Testis (tissue), 3 donors: Measurements from ENCODE around the gene PHLPP1. TPM values are rescaled to one million over a fixed set of nuclear protein-coding genes. Genes with fewer than 3 reads are reported as not detected.

Source experiments
- DNase-seq: peaks from one replicate; pipeline ENCODE4 v3.0.0-alpha.2; 2019
- H3K27ac ChIP-seq, 2 donors: fragments of 200-600 bp; sonication (generic); one replicate each; pipeline ENCODE4 v1.5.1; 2019
- H3K27me3 ChIP-seq: fragments of 200-600 bp; sonication (generic); one replicate; pipeline ENCODE4 v1.5.1; 2019
- H3K36me3 ChIP-seq: fragments of 200-600 bp; sonication (generic); one replicate; pipeline ENCODE4 v1.5.1; 2017; ENCODE audit warnings: low read depth; ENCODE audit errors: missing control alignments
- H3K4me1 ChIP-seq: fragments of 200-600 bp; sonication (generic); one replicate; pipeline ENCODE4 v1.5.1; 2019
- H3K4me3 ChIP-seq, 2 donors: fragments of 200-600 bp; sonication (generic); one replicate each; pipeline ENCODE4 v1.5.1; 2017 to 2019
- H3K9me3 ChIP-seq: fragments of 200-600 bp; sonication (generic); one replicate; pipeline ENCODE4 v1.5.1; 2017
- POLR2A ChIP-seq: fragments of 450-650 bp; IDR thresholded peaks from one replicate; pipeline ENCODE4 v1.6.1; 2017; ENCODE audit warnings: antibody characterized with exemption, mild to moderate bottlenecking, moderate library complexity
- WGBS, 2 donors: methylation state at CpG; one replicate each; pipeline ENCODE4 v1.1.5; 2018; 5-methylcytosine and 5-hydroxymethylcytosine counted together
- intact Hi-C: fragments of 100-400 bp; cut with DNase I; formaldehyde crosslinking; loops from one replicate; pipeline ENCODE4 v1.15.1; 2023; ENCODE audit warnings: low total_unique reads
- polyA plus RNA-seq: library from polyadenylated mRNA; stranded (reverse); fragments of 350-450 nt; fragmentation: Illumina TruSeq; extraction: RNeasy Lipid Tissue Mini Kit (QIAGEN cat#74804); gene quantifications from one replicate; pipeline ENCODE4 v1.2.3, GENCODE V29; 2014; ENCODE audit warnings: low read depth, low replicate concordance; ENCODE audit not compliant: insufficient read depth
- total RNA-seq, 2 donors: library from RNA; depleted of rRNA; stranded (reverse); fragments of >200 nt; gene quantifications; one replicate each; pipeline ENCODE4 v1.2.3, GENCODE V29; 2016
- TF ChIP-seq, protein P1 (sequence below), 3 experiments: fragments of 450-650 bp in 2 of 3; fragments of 200-600 bp in 1 of 3; sonication (generic) in 1 of 3; IDR thresholded peaks; one replicate each; pipeline ENCODE4 v1.5.1; 2016 to 2019; ENCODE audit warnings: antibody characterized with exemption in 3 of 3, mild to moderate bottlenecking in 2 of 3, moderate library complexity in 1 of 3

The PHLPP1 gene
- total and polyA plus RNA-seq, 3 donors from 2014 or later, result 31.5 to 60.1 (median 50.5) TPM

DNA sequence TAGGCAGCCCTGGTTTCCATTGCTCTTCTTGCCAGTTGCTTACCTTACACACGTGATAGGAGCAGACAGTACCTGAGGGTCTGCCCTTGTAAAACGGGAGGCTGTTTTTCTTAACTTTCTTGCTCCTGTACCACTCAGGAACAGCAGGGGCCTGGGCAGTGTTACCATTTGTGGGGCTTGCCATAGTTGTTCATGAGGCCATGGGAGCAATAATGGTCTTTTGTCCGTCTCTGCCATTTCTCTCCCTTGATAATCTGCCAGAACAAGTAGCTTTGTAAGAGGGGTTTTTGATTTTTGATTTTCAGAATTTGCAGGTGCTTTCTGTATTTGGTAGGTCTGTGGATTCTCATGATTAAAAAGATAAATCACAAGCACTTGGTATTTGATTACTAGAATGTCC is 259.0 kb downstream of the PHLPP1 start:
- Histone ChIP-seq H3K9me3 (no peaks in the 10 kb centered on the region), H3K27ac (no peak overlapping the region), H3K27me3 (no peaks in the 10 kb centered on the region), H3K4me3 (no peak overlapping the region), H3K4me1 (no peaks in the 10 kb centered on the region), H3K36me3 (no peaks in the 10 kb centered on the region)
- intact Hi-C loops, result loop anchor here (10.0 kb wide), 2 partner anchors 260 to 380 kb away; partner anchors contain the start of gene PHLPP1
- DNase-seq, result no peak
- whole genome bisulfite sequencing, 2 donors, result 62 to 100% methylated on average over 2 to 3 of the region's 3 CpGs
- TF ChIP-seq POLR2A, result no peak
- TF ChIP-seq, protein P1, sequence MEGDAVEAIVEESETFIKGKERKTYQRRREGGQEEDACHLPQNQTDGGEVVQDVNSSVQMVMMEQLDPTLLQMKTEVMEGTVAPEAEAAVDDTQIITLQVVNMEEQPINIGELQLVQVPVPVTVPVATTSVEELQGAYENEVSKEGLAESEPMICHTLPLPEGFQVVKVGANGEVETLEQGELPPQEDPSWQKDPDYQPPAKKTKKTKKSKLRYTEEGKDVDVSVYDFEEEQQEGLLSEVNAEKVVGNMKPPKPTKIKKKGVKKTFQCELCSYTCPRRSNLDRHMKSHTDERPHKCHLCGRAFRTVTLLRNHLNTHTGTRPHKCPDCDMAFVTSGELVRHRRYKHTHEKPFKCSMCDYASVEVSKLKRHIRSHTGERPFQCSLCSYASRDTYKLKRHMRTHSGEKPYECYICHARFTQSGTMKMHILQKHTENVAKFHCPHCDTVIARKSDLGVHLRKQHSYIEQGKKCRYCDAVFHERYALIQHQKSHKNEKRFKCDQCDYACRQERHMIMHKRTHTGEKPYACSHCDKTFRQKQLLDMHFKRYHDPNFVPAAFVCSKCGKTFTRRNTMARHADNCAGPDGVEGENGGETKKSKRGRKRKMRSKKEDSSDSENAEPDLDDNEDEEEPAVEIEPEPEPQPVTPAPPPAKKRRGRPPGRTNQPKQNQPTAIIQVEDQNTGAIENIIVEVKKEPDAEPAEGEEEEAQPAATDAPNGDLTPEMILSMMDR (IDR thresholded peaks at IDR 0.05), result no peak

DNA sequence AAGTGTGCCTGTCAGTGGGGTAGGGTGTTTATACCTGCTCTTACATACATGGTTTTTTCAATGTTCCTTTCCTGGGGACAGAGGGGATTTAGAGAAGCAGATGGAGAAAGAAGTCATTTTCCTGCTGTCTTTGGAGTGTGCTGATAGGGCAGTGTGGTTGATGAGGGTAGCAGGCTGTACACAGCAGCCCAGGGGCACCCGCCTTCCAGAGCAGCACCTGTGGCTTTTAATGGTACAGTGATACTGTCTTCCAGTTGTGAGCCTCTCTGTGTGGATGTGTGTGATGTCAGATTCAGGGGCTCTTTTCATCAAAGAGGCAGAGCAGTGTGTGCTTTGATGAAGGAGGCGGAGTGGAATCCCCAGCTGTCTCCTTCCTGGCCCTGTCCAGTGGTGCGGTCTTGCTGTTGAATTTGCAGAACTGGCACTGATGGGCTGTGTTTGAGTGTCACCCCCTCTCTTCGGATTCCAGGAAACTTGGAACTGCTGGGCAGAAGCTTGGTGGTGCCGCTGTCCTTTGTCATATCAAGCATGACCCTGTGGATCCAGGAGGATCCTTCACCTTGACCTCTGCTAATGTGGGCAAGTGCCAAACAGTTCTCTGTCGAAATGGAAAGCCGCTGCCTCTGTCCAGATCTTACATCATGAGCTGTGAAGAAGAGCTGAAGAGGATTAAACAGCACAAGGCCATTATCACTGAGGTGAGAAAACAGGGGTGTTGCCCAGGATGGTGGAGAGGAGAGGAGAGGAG is 259.8 kb downstream of the PHLPP1 start:
- intact Hi-C loops, result loop anchor here (10.0 kb wide), 2 partner anchors 260 to 380 kb away; partner anchors contain the start of gene PHLPP1

GRCh38 chr18:62975785-62976184 is 260.4 kb downstream of the PHLPP1 start:
- H3K4me3 ChIP-seq, result no peak overlapping the region
- no peaks in the 10 kb centered on the region for H3K9me3 ChIP-seq
- no peak overlapping the region for H3K27ac ChIP-seq
- H3K36me3 ChIP-seq, result no peaks in the 10 kb centered on the region
- 91 to 95% methylated on average over 2 of the region's 2 CpGs for WGBS, 2 donors
- H3K27me3 ChIP-seq, result no peaks in the 10 kb centered on the region
- no peak for DNase-seq
- intact Hi-C loops, result loop anchor here (10.0 kb wide), 2 partner anchors 261 to 381 kb away; partner anchors contain the start of gene PHLPP1
- TF ChIP-seq POLR2A, result no peak
- TF ChIP-seq, protein P1 (IDR thresholded peaks at IDR 0.05), result no peak
- no peaks in the 10 kb centered on the region for H3K4me1 ChIP-seq

More for the DNA sequence above, 259.8 kb downstream of the PHLPP1 start:
- no peak for DNase-seq
- H3K4me1 ChIP-seq, result no peaks in the 10 kb centered on the region
- 89% methylated on average over 6 to 7 of the region's 7 CpGs for WGBS, 2 donors
- no peaks in the 10 kb centered on the region for H3K27me3 ChIP-seq
- no peak overlapping the region for H3K4me3 ChIP-seq
- TF ChIP-seq, protein P1 (IDR thresholded peaks at IDR 0.05), result no peak
- no peak for TF ChIP-seq POLR2A
- H3K27ac ChIP-seq, result no peak overlapping the region
- no peaks in the 10 kb centered on the region for H3K36me3 ChIP-seq
- H3K9me3 ChIP-seq, result no peaks in the 10 kb centered on the region

- WGBS, 2 donors, result 91 to 96% methylated on average over 5 of the region's 5 CpGs
- Histone ChIP-seq H3K4me1 (no peaks in the 10 kb centered on the region), H3K27me3 (no peaks in the 10 kb centered on the region), H3K27ac (no peak overlapping the region), H3K36me3 (no peaks in the 10 kb centered on the region), H3K4me3 (no peak overlapping the region), H3K9me3 (no peaks in the 10 kb centered on the region)
- no peak for TF ChIP-seq POLR2A
- TF ChIP-seq, protein P1 (IDR thresholded peaks at IDR 0.05), result no peak
- no peak for DNase-seq
- intact Hi-C loops, result loop anchor here (10.0 kb wide), 2 partner anchors 261 to 381 kb away; partner anchors contain the start of gene PHLPP1
These were observed 260.9 kb downstream of the PHLPP1 start for GRCh38 chr18:62976227-62976626.
